ENCODE results near the gene DYNLL2.
"Not testable (repeated sequence)": the region's sequence is repeated elsewhere in the genome, so short reads cannot be mapped to it uniquely, and the experiment has no call there.

Gene DYNLL2

GRCh38 chr17:58105093-58105492 lies 21.9 kb downstream of the DYNLL2 start:
- DNase-seq (ENCODE audit: low spot score): no peak

- DNase-seq (ENCODE audit: low spot score): no peak
Measured at GRCh38 chr17:58107306-58107705, 24.1 kb downstream of the DYNLL2 start.

GRCh38 chr17:58109197-58109596 lies 26.0 kb downstream of the DYNLL2 start:
- DNase-seq (ENCODE audit: low spot score): no peak

- DNase-seq (ENCODE audit: low spot score): no peak
Measured at GRCh38 chr17:58110012-58110411, 26.8 kb downstream of the DYNLL2 start.

- no peak for DNase-seq (ENCODE audit: low spot score)
Measured at GRCh38 chr17:58111676-58112075, 28.5 kb downstream of the DYNLL2 start.

- DNase-seq (ENCODE audit: low spot score): peak; percentile 49
Measured at GRCh38 chr17:58112970-58113631, 29.9 kb downstream of the DYNLL2 start.

- DNase-seq (ENCODE audit: low spot score): no peak
Measured at GRCh38 chr17:58113947-58114346, 30.7 kb downstream of the DYNLL2 start.

GRCh38 chr17:58117382-58117781 lies 34.2 kb downstream of the DYNLL2 start:
- DNase-seq (ENCODE audit: low spot score): no peak

GRCh38 chr17:58119491-58119890 lies 36.3 kb downstream of the DYNLL2 start:
- no peak for DNase-seq (ENCODE audit: low spot score)

GRCh38 chr17:58120195-58120822 lies 37.1 kb downstream of the DYNLL2 start:
- DNase-seq (ENCODE audit: low spot score): peak; percentile 51

- DNase-seq (ENCODE audit: low spot score): no peak
Measured at GRCh38 chr17:58121925-58122324, 38.7 kb downstream of the DYNLL2 start.

- no peak for DNase-seq (ENCODE audit: low spot score)
Measured at GRCh38 chr17:58127846-58128245, 44.6 kb downstream of the DYNLL2 start.

- DNase-seq (ENCODE audit: low spot score): not testable (repeated sequence)
Measured at GRCh38 chr17:58132697-58133096, 49.5 kb downstream of the DYNLL2 start.

- peak; percentile 62 for DNase-seq (ENCODE audit: low spot score)
Measured at GRCh38 chr17:58136669-58137279, 53.6 kb downstream of the DYNLL2 start.

- DNase-seq (ENCODE audit: low spot score): no peak
Measured at GRCh38 chr17:58141505-58141904, 58.3 kb downstream of the DYNLL2 start.

GRCh38 chr17:58143335-58143734 lies 60.1 kb downstream of the DYNLL2 start:
- DNase-seq (ENCODE audit: low spot score): not testable (repeated sequence)

- DNase-seq (ENCODE audit: low spot score): no peak
Measured at GRCh38 chr17:58144801-58145200, 61.6 kb downstream of the DYNLL2 start.

Data from HuH-7 (cell line).